Loucy (cell line): ENCODE measurements around the gene MSH2.

Experiments used
- CTCF ChIP-seq: fragments of 200-600 bp; sonication (generic); conservative IDR thresholded peaks from 2 replicates; pipeline ENCODE4 v1.5.1; 2014; ENCODE audit warnings: mild to moderate bottlenecking, antibody characterized with exemption, low read length
- EZH2phosphoT487 ChIP-seq: fragments of 200-600 bp; IDR thresholded peaks from 2 replicates; pipeline ENCODE4 v1.6.1; 2018; ENCODE audit warnings: antibody characterized with exemption, mild to moderate bottlenecking, moderate library complexity, borderline replicate concordance

- TF ChIP-seq CTCF, result no peak
- TF ChIP-seq EZH2phosphoT487, result no peak
Observed at GRCh38 chr2:47525167-47525566, 122.2 kb downstream of the MSH2 start.
